H1 (cell line): Measurements from ENCODE around the gene TBC1D22A. TPM values are rescaled to one million over a fixed set of nuclear protein-coding genes. Genes with fewer than 3 reads are reported as not detected.

Experiments
- BCL11A ChIP-seq, 2 experiments: IDR thresholded peaks; one replicate each; pipeline ENCODE4 v1.6.1; 2011; ENCODE audit warnings: low read depth in 2 of 2, low read length in 2 of 2, mild to moderate bottlenecking in 2 of 2
- MAFK ChIP-seq: IDR thresholded peaks from 2 replicates; pipeline ENCODE4 v1.6.1; 2012; ENCODE audit warnings: low read depth, mild to moderate bottlenecking, improper control_type of control experiment, low read length
- RNF2 ChIP-seq: fragments of 200-900, 300-1000 bp; sonication (generic); IDR thresholded peaks from 2 replicates; pipeline ENCODE4 v1.7.1; 2016; ENCODE audit warnings: borderline replicate concordance, low read depth, mild to moderate bottlenecking, antibody characterized with exemption, low read length; ENCODE audit not compliant: poor library complexity, severe bottlenecking; ENCODE audit errors: missing control alignments
- SP1 ChIP-seq: IDR thresholded peaks from 2 replicates; pipeline ENCODE4 v1.6.1; 2011; ENCODE audit warnings: low read depth, low read length
- polyA plus RNA-seq, 7 experiments: library from polyadenylated mRNA; depleted of rRNA in 3 of 7; stranded (reverse) in 5 of 7; unstranded in 2 of 7; fragments of >200 nt in 5 of 7; fragments of 200-250 nt in 2 of 7; gene quantifications; 1 replicate in 5 of 7; 2 replicates in 1 of 7; 4 replicates in 1 of 7; pipeline versions ENCODE4 v1.2.1 to v1.2.3, GENCODE V29; 2011 to 2013; ENCODE audit warnings: missing spikeins in 2 of 7, mixed read lengths in 2 of 7
- total RNA-seq: library from RNA; stranded (reverse); fragmentation: NEBNext Ultra II Directional; extraction: Animal tissue kit (Norgen Biotek cat#: 25700); gene quantifications from 2 replicates; pipeline ENCODE4 v1.2.1, GENCODE V29; 2021
- TF ChIP-seq, protein P1 (sequence below): fragments of 300-600 bp; sonication (generic); IDR thresholded peaks from 2 replicates; pipeline ENCODE4 v1.7.1; 2012; ENCODE audit warnings: low read length, moderate library complexity, mild to moderate bottlenecking, inconsistent platforms; ENCODE audit not compliant: insufficient replicate concordance
- TF ChIP-seq, protein P2 (sequence below): IDR thresholded peaks from 2 replicates; pipeline ENCODE4 v1.6.1; 2011; ENCODE audit warnings: low read depth, mild to moderate bottlenecking, low read length; ENCODE audit not compliant: insufficient read depth

TBC1D22A gene
- total and polyA plus RNA-seq, 2 of the 8 experiments (the other 6 are each of a cell fraction or from before 2014, with no cell fraction given), result 11.9 to 18.4 TPM

DNA sequence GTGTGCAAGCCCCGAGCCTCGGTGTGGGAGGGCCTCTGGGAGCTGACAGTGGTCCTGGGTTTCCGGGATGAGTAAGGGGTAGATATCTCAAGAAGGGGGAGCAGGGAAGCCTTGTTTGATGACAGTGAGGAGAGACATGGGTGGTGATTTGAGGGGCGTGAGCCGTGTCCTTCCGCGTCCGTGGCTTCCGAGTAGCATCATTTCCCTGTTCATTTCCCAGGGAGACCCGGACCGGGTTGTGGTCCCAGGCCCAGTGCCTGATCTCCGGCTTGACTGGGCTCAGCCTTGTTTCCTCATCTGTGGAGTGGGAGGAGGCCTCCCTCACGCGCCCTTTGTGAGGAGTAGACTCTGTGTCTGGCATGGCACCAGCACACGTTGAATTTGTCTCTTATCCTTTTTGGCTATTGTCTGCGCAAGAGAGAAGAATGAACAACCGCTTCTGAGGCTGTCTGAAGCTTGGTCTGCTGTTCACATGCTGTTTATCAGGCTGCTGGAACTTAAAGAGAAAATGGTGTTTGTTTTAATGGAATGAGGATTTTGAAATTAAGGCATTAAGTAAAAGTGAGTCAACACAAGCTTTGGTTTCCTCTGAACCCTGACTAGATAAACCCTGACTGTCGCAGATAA is 348.5 kb downstream of the TBC1D22A start (continued):
- TF ChIP-seq, protein P1, sequence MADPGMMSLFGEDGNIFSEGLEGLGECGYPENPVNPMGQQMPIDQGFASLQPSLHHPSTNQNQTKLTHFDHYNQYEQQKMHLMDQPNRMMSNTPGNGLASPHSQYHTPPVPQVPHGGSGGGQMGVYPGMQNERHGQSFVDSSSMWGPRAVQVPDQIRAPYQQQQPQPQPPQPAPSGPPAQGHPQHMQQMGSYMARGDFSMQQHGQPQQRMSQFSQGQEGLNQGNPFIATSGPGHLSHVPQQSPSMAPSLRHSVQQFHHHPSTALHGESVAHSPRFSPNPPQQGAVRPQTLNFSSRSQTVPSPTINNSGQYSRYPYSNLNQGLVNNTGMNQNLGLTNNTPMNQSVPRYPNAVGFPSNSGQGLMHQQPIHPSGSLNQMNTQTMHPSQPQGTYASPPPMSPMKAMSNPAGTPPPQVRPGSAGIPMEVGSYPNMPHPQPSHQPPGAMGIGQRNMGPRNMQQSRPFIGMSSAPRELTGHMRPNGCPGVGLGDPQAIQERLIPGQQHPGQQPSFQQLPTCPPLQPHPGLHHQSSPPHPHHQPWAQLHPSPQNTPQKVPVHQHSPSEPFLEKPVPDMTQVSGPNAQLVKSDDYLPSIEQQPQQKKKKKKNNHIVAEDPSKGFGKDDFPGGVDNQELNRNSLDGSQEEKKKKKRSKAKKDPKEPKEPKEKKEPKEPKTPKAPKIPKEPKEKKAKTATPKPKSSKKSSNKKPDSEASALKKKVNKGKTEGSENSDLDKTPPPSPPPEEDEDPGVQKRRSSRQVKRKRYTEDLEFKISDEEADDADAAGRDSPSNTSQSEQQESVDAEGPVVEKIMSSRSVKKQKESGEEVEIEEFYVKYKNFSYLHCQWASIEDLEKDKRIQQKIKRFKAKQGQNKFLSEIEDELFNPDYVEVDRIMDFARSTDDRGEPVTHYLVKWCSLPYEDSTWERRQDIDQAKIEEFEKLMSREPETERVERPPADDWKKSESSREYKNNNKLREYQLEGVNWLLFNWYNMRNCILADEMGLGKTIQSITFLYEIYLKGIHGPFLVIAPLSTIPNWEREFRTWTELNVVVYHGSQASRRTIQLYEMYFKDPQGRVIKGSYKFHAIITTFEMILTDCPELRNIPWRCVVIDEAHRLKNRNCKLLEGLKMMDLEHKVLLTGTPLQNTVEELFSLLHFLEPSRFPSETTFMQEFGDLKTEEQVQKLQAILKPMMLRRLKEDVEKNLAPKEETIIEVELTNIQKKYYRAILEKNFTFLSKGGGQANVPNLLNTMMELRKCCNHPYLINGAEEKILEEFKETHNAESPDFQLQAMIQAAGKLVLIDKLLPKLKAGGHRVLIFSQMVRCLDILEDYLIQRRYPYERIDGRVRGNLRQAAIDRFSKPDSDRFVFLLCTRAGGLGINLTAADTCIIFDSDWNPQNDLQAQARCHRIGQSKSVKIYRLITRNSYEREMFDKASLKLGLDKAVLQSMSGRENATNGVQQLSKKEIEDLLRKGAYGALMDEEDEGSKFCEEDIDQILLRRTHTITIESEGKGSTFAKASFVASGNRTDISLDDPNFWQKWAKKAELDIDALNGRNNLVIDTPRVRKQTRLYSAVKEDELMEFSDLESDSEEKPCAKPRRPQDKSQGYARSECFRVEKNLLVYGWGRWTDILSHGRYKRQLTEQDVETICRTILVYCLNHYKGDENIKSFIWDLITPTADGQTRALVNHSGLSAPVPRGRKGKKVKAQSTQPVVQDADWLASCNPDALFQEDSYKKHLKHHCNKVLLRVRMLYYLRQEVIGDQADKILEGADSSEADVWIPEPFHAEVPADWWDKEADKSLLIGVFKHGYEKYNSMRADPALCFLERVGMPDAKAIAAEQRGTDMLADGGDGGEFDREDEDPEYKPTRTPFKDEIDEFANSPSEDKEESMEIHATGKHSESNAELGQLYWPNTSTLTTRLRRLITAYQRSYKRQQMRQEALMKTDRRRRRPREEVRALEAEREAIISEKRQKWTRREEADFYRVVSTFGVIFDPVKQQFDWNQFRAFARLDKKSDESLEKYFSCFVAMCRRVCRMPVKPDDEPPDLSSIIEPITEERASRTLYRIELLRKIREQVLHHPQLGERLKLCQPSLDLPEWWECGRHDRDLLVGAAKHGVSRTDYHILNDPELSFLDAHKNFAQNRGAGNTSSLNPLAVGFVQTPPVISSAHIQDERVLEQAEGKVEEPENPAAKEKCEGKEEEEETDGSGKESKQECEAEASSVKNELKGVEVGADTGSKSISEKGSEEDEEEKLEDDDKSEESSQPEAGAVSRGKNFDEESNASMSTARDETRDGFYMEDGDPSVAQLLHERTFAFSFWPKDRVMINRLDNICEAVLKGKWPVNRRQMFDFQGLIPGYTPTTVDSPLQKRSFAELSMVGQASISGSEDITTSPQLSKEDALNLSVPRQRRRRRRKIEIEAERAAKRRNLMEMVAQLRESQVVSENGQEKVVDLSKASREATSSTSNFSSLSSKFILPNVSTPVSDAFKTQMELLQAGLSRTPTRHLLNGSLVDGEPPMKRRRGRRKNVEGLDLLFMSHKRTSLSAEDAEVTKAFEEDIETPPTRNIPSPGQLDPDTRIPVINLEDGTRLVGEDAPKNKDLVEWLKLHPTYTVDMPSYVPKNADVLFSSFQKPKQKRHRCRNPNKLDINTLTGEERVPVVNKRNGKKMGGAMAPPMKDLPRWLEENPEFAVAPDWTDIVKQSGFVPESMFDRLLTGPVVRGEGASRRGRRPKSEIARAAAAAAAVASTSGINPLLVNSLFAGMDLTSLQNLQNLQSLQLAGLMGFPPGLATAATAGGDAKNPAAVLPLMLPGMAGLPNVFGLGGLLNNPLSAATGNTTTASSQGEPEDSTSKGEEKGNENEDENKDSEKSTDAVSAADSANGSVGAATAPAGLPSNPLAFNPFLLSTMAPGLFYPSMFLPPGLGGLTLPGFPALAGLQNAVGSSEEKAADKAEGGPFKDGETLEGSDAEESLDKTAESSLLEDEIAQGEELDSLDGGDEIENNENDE, result no peak
- TF ChIP-seq SP1 (no peak), BCL11A (IDR thresholded peaks at IDR 0.05; ENCODE audit: low read depth in 2 of 2, low read length in 2 of 2) (no peak), MAFK (no peak), RNF2 (no peak)
- TF ChIP-seq, protein P2, sequence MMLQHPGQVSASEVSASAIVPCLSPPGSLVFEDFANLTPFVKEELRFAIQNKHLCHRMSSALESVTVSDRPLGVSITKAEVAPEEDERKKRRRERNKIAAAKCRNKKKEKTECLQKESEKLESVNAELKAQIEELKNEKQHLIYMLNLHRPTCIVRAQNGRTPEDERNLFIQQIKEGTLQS, result no peak
